HCT116 (cell line): ENCODE data around the gene RAB27A. TPM values are rescaled to one million over a fixed set of nuclear protein-coding genes. Genes with fewer than 3 reads are reported as not detected.

Experiments used
- ATAC-seq: fragments of 200-7000 bp; cut with Tn5 transposase; 2 replicates; pipeline ENCODE4 v1.9.1; 2020; ENCODE audit warnings: mild to moderate bottlenecking, moderate library complexity
- BruUV-seq: library from RNA; stranded (reverse); fragments of 400-500 nt; replicated peaks from 2 replicates; lab custom pipeline; 2021; lab: Mats Ljungman, UMichigan
- CTCF ChIA-PET: fragments of 300-600 bp; sonication (Branson Sonifier 250); formaldehyde crosslinking; loops from one replicate; lab custom pipeline; 2021; ENCODE audit warnings: antibody characterized with exemption; lab: Charles Lee
- POLR2A ChIA-PET: fragments of 300-600, 350-600 bp; sonication (Branson Sonifier 250); formaldehyde crosslinking; loops from one replicate; lab custom pipeline; 2021; ENCODE audit warnings: antibody characterized with exemption; lab: Charles Lee
- RAD21 ChIA-PET, 2 experiments: fragments of 300-600 bp; sonication (Branson Sonifier 250); formaldehyde crosslinking; loops; one replicate each; lab custom pipeline; 2023; ENCODE audit warnings: low total read pairs in 2 of 2; ENCODE audit not compliant: uncharacterized antibody in 2 of 2, unreplicated experiment in 2 of 2, low non-redundant PET in 1 of 2; lab: Charles Lee
- DNase-seq: peaks from one replicate; pipeline ENCODE4 v3.0.0-alpha.2; 2010; ENCODE audit warnings: low read depth, low spot score
- H2AFZ ChIP-seq: fragments of 200-600 bp; shearing (Covaris generic), sonication (generic); 2 replicates; pipeline ENCODE4 v1.6.1; 2017; ENCODE audit warnings: low read depth, mixed run types, mixed read lengths, antibody characterized with exemption, low read length; ENCODE audit not compliant: poor library complexity, severe bottlenecking
- H3K27ac ChIP-seq: 2 replicates; pipeline ENCODE4 v1.5.1; 2012; ENCODE audit warnings: low read depth, low read length
- H3K27me3 ChIP-seq: fragments of 200-600 bp; sonication (generic); 2 replicates; pipeline ENCODE4 v1.6.1; 2016; ENCODE audit warnings: mixed run types, low read length, mixed read lengths; ENCODE audit not compliant: insufficient read depth
- H3K36me3 ChIP-seq, 2 experiments: fragments of 200-500 bp in 1 of 2; fragments of 200-600 bp in 1 of 2; sonication (Bioruptor generic) in 1 of 2; sonication (generic) in 1 of 2; 2 replicates each; pipeline versions ENCODE4 v1.5.1 to v1.6.1; 2014 to 2016; ENCODE audit warnings: low read length in 2 of 2, inconsistent platforms in 1 of 2, mixed read lengths in 1 of 2, mixed run types in 1 of 2; ENCODE audit not compliant: insufficient read depth in 2 of 2, control insufficient read depth in 1 of 2
- H3K4me1 ChIP-seq, 2 experiments: fragments of 200-600 bp in 1 of 2; sonication (generic) in 1 of 2; 2 replicates each; pipeline versions ENCODE4 v1.5.1 to v1.6.1; 2012 to 2017; ENCODE audit warnings: low read length in 2 of 2, inconsistent platforms in 1 of 2, mild to moderate bottlenecking in 1 of 2, mixed read lengths in 1 of 2, mixed run types in 1 of 2, moderate library complexity in 1 of 2; ENCODE audit not compliant: insufficient read depth in 2 of 2, control insufficient read depth in 1 of 2
- H3K4me2 ChIP-seq: fragments of 200-600 bp; sonication (generic); 2 replicates; pipeline ENCODE4 v1.6.1; 2017; ENCODE audit warnings: mixed run types, low read length, mixed read lengths
- H3K4me3 ChIP-seq, 2 experiments: fragments of 200-600 bp in 1 of 2; sonication (generic) in 1 of 2; replicated peaks in 1 of 2; 2 replicates each; pipeline ENCODE4 v1.5.1; 2011 to 2016; ENCODE audit warnings: low read length in 2 of 2, control low read depth in 1 of 2, low read depth in 1 of 2, mild to moderate bottlenecking in 1 of 2, mixed read lengths in 1 of 2, mixed run types in 1 of 2
- H3K79me2 ChIP-seq: fragments of 200-600 bp; sonication (generic); 2 replicates; pipeline ENCODE4 v1.6.1; 2017; ENCODE audit warnings: mild to moderate bottlenecking, mixed run types, low read length, moderate library complexity, mixed read lengths; ENCODE audit not compliant: insufficient read depth
- H3K9ac ChIP-seq: fragments of 200-600 bp; sonication (generic); 2 replicates; pipeline ENCODE4 v1.6.1; 2016; ENCODE audit warnings: low read length, mixed read lengths
- H3K9me2 ChIP-seq: fragments of 200-600 bp; sonication (generic), shearing (Covaris generic); 2 replicates; pipeline ENCODE4 v1.6.1; 2017; ENCODE audit warnings: mixed run types, mild to moderate bottlenecking, moderate library complexity; ENCODE audit not compliant: insufficient read depth
- H3K9me3 ChIP-seq, 2 experiments: fragments of 200-500 bp in 1 of 2; fragments of 200-600 bp in 1 of 2; sonication (Bioruptor generic) in 1 of 2; sonication (generic) in 1 of 2; 2 replicates each; pipeline ENCODE4 v1.6.1; 2014 to 2017; ENCODE audit warnings: low read length in 2 of 2, mixed read lengths in 2 of 2, inconsistent platforms in 1 of 2, low read depth in 1 of 2, mild to moderate bottlenecking in 1 of 2, mixed run types in 1 of 2, moderate library complexity in 1 of 2; ENCODE audit not compliant: control insufficient read depth in 1 of 2, insufficient read depth in 1 of 2
- H4K20me1 ChIP-seq: fragments of 200-600 bp; sonication (generic), shearing (Covaris generic); 2 replicates; pipeline ENCODE4 v1.6.1; 2017; ENCODE audit warnings: mixed run types, mild to moderate bottlenecking, moderate library complexity; ENCODE audit not compliant: insufficient read depth
- CBX3 ChIP-seq: IDR thresholded peaks from 2 replicates; pipeline ENCODE4 v1.6.1; 2012; ENCODE audit warnings: low read depth
- CEBPB ChIP-seq: IDR thresholded peaks from 2 replicates; pipeline ENCODE4 v1.6.1; 2012; ENCODE audit warnings: low read depth
- ELF1 ChIP-seq: IDR thresholded peaks from 2 replicates; pipeline ENCODE4 v1.6.1; 2012; ENCODE audit warnings: low read depth, borderline replicate concordance
- EZH2 ChIP-seq: fragments of 200-600 bp; sonication (generic); IDR thresholded peaks from 2 replicates; pipeline ENCODE4 v1.6.1; 2017; ENCODE audit warnings: antibody characterized with exemption, mixed run types
- EZH2phosphoT487 ChIP-seq: fragments of 200-600 bp; IDR thresholded peaks from 2 replicates; pipeline ENCODE4 v1.6.1; 2018; ENCODE audit warnings: antibody characterized with exemption, borderline replicate concordance
- JUND ChIP-seq: IDR thresholded peaks from 2 replicates; pipeline ENCODE4 v1.6.1; 2012
- POLR2A ChIP-seq: IDR thresholded peaks from 2 replicates; pipeline ENCODE4 v1.7.0; 2011; ENCODE audit warnings: borderline replicate concordance; ENCODE audit not compliant: insufficient read depth, insufficient read length; ENCODE audit errors: extremely low read depth
- POLR2AphosphoS5 ChIP-seq: IDR thresholded peaks from 2 replicates; pipeline ENCODE4 v1.6.1; 2011; ENCODE audit warnings: mild to moderate bottlenecking, low read depth, low read length, moderate library complexity
- RAD21 ChIP-seq: IDR thresholded peaks from 2 replicates; pipeline ENCODE4 v1.6.1; 2012; ENCODE audit warnings: low read depth, mild to moderate bottlenecking
- SP1 ChIP-seq: IDR thresholded peaks from 2 replicates; pipeline ENCODE4 v1.6.1; 2012; ENCODE audit warnings: low read depth
- TCF7L2 ChIP-seq: IDR thresholded peaks from 2 replicates; pipeline ENCODE4 v1.7.0; 2011; ENCODE audit warnings: borderline replicate concordance, inconsistent platforms; ENCODE audit not compliant: insufficient read depth, insufficient read length; ENCODE audit errors: extremely low read depth
- YY1 ChIP-seq: IDR thresholded peaks from 2 replicates; pipeline ENCODE4 v1.6.1; 2011; ENCODE audit warnings: low read length, low read depth, moderate library complexity, mild to moderate bottlenecking; ENCODE audit not compliant: insufficient replicate concordance; ENCODE audit errors: extremely low read depth
- ZFX ChIP-seq: fragments of 450-650 bp; IDR thresholded peaks from 2 replicates; pipeline ENCODE4 v1.6.1; 2017
- intact Hi-C: fragments of 100-400 bp; cut with micrococcal nuclease; formaldehyde crosslinking; loops from 2 replicates; pipeline ENCODE4 v1.10.0; 2022
- total RNA-seq: library from RNA; stranded (reverse); gene quantifications from one replicate; pipeline ENCODE4 v1.2.1, GENCODE V29; 2021; ENCODE audit not compliant: unreplicated experiment
- TF ChIP-seq, protein P1 (sequence below): IDR thresholded peaks from 2 replicates; pipeline ENCODE4 v1.6.1; 2012
- TF ChIP-seq, protein P2 (sequence below), 3 experiments: fragments of 200-600 bp in 1 of 3; sonication (generic) in 1 of 3; IDR thresholded peaks in 2 of 3; conservative IDR thresholded peaks in 1 of 3; 2 replicates each; pipeline ENCODE4 v1.5.1; 2012 to 2017; ENCODE audit warnings: low read depth in 2 of 3, low read length in 2 of 3, antibody characterized with exemption in 1 of 3, borderline replicate concordance in 1 of 3, control low read depth in 1 of 3, mild to moderate bottlenecking in 1 of 3, mixed read lengths in 1 of 3, mixed run types in 1 of 3, moderate library complexity in 1 of 3; ENCODE audit not compliant: insufficient read depth in 1 of 3
- TF ChIP-seq, protein P3 (sequence below): IDR thresholded peaks from 2 replicates; pipeline ENCODE4 v1.6.1; 2012; ENCODE audit warnings: low read depth

The RAB27A gene
- total RNA-seq, 1 experiment from 2014 or later, result 8.8 TPM

DNA sequence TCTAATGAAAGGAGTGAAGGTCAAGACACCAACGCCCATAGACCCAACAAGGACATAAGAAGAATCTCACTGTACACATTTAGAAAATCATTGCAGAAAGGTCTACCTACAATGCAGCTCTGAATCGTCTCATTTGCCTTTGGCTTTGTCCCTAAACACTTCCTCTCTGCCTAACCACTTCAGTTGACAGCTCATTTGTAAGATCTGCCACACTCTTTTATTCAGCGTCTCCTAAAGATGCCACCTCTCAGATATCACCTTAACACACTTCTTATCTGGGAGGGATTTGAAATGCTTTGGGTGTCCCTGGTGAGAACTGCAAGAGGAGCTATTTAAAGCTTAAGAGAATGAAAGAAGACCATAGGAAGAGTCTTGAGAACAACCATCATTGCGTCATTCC, 38.7 kb downstream of the RAB27A start:
- TF ChIP-seq RAD21 (no peak), CBX3 (no peak), TCF7L2 (no peak), YY1 (no peak), CEBPB (no peak)
- TF ChIP-seq, protein P1, sequence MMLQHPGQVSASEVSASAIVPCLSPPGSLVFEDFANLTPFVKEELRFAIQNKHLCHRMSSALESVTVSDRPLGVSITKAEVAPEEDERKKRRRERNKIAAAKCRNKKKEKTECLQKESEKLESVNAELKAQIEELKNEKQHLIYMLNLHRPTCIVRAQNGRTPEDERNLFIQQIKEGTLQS, result no peak
- TF ChIP-seq, all 23 proteins: peak for 0
- Histone ChIP-seq H4K20me1 (no peaks in the 10 kb centered on the region), H3K4me1 (no peaks in the 10 kb centered on the region), H3K9me3 (no peaks in the 10 kb centered on the region), H2AFZ (no peak overlapping the region), H3K4me3 (no peak overlapping the region), H3K9me2 (no peaks in the 10 kb centered on the region), H3K36me3 (no peaks in the 10 kb centered on the region), H3K27me3 (no peaks in the 10 kb centered on the region), H3K4me2 (no peak overlapping the region), H3K27ac (no peak overlapping the region), H3K9ac (no peak overlapping the region), H3K79me2 (no peaks in the 10 kb centered on the region)
- BruUV-seq, result no TSS peak
- DNase-seq, result no peak
- CTCF ChIA-PET, result no interaction called here
- POLR2A ChIA-PET, result no interaction called here
- no peak for ATAC-seq
- intact Hi-C loops, result no loop called here
- RAD21 ChIA-PET, result no interaction called here

DNA sequence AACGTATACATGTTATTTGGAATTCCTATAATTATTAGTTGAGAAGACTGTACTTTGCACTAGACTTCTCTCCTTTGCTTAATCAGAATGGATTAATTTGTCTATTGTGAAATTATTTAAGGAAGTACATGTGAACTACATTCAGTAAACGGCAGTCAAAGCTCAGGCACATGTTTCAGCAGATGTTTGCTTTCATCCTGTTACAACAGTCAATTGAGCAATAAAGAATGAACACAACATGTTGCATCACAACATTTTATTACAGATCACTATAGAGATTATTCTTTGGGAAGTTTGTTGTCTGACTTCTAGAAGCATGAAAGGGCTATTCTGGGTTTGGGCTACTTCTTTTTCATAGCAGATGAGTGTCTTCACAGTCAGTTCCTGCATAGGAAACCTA, 39.2 kb downstream of the RAB27A start:
- ChIA-PET CTCF (no interaction called here), POLR2A (no interaction called here), RAD21 (no interaction called here)
- Histone ChIP-seq H3K79me2 (no peaks in the 10 kb centered on the region), H2AFZ (no peak overlapping the region), H3K27ac (no peak overlapping the region), H3K27me3 (no peaks in the 10 kb centered on the region), H3K4me3 (no peak overlapping the region), H4K20me1 (no peaks in the 10 kb centered on the region), H3K36me3 (no peaks in the 10 kb centered on the region), H3K4me1 (no peaks in the 10 kb centered on the region), H3K4me2 (no peak overlapping the region), H3K9me3 (no peaks in the 10 kb centered on the region), H3K9me2 (no peaks in the 10 kb centered on the region), H3K9ac (no peak overlapping the region)
- TF ChIP-seq TCF7L2, result no peak
- TF ChIP-seq, protein P2, sequence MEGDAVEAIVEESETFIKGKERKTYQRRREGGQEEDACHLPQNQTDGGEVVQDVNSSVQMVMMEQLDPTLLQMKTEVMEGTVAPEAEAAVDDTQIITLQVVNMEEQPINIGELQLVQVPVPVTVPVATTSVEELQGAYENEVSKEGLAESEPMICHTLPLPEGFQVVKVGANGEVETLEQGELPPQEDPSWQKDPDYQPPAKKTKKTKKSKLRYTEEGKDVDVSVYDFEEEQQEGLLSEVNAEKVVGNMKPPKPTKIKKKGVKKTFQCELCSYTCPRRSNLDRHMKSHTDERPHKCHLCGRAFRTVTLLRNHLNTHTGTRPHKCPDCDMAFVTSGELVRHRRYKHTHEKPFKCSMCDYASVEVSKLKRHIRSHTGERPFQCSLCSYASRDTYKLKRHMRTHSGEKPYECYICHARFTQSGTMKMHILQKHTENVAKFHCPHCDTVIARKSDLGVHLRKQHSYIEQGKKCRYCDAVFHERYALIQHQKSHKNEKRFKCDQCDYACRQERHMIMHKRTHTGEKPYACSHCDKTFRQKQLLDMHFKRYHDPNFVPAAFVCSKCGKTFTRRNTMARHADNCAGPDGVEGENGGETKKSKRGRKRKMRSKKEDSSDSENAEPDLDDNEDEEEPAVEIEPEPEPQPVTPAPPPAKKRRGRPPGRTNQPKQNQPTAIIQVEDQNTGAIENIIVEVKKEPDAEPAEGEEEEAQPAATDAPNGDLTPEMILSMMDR (IDR thresholded peaks at IDR 0.05 in 2 of 3, conservative IDR thresholded peaks at IDR 0.05 in 1 of 3; ENCODE audit: borderline replicate concordance in 1 of 3, insufficient read depth in 1 of 3, low read depth in 2 of 3, low read length in 2 of 3), result no peak
- TF ChIP-seq, protein P3, sequence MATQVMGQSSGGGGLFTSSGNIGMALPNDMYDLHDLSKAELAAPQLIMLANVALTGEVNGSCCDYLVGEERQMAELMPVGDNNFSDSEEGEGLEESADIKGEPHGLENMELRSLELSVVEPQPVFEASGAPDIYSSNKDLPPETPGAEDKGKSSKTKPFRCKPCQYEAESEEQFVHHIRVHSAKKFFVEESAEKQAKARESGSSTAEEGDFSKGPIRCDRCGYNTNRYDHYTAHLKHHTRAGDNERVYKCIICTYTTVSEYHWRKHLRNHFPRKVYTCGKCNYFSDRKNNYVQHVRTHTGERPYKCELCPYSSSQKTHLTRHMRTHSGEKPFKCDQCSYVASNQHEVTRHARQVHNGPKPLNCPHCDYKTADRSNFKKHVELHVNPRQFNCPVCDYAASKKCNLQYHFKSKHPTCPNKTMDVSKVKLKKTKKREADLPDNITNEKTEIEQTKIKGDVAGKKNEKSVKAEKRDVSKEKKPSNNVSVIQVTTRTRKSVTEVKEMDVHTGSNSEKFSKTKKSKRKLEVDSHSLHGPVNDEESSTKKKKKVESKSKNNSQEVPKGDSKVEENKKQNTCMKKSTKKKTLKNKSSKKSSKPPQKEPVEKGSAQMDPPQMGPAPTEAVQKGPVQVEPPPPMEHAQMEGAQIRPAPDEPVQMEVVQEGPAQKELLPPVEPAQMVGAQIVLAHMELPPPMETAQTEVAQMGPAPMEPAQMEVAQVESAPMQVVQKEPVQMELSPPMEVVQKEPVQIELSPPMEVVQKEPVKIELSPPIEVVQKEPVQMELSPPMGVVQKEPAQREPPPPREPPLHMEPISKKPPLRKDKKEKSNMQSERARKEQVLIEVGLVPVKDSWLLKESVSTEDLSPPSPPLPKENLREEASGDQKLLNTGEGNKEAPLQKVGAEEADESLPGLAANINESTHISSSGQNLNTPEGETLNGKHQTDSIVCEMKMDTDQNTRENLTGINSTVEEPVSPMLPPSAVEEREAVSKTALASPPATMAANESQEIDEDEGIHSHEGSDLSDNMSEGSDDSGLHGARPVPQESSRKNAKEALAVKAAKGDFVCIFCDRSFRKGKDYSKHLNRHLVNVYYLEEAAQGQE, result no peak
- TF ChIP-seq POLR2A, result no peak
- no peak for TF ChIP-seq EZH2phosphoT487
- TF ChIP-seq RAD21, result no peak
- TF ChIP-seq ELF1, result no peak
- TF ChIP-seq SP1, result no peak
- TF ChIP-seq ZFX, result no peak
- no peak for TF ChIP-seq JUND
- no peak for TF ChIP-seq POLR2AphosphoS5
- no peak for TF ChIP-seq EZH2
- ATAC-seq (no peak), DNase-seq (no peak)
- BruUV-seq, result no TSS peak
- intact Hi-C loops, result no loop called here
